Ovary (tissue), 3 donors: Measurements from ENCODE around the gene WBP1L.

Source experiments
- EP300 ChIP-seq: sonication (generic); formaldehyde crosslinking; IDR thresholded peaks from one replicate; pipeline ENCODE4 v1.6.1; 2017; ENCODE audit warnings: antibody characterized with exemption
- POLR2A ChIP-seq: fragments of 450-650 bp; IDR thresholded peaks from one replicate; pipeline ENCODE4 v1.6.1; 2017; ENCODE audit warnings: antibody characterized with exemption, mild to moderate bottlenecking, moderate library complexity
- TF ChIP-seq, protein P1 (sequence below), 3 donors: fragments of 450-650 bp in 2 of 3; fragments of 200-600 bp in 1 of 3; IDR thresholded peaks; one replicate each; pipeline versions ENCODE4 v1.5.1 to v1.8.0; 2016 to 2022; ENCODE audit warnings: antibody characterized with exemption in 3 of 3, mild to moderate bottlenecking in 1 of 3
- donor health status: DM: no; HTN: no; CAD: no.

DNA sequence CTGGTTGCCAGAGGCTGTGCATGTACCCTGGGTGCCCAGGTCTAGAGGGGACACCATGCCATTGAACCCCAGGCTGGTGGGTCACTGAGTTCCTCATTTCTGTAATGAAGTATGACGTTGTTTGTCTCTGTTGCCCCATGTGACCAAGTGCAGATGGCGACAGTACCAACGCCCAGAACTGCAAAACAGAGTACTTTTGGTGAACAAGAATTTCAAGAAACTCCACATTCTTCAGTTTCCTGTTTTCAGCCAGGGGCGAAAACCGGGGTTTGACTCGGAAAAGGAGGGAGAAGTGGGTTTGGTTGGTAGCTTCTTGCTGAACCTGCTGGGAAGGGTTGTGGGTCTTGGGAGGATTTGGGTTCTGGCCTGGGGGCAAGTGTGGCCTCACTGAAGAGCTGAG is 75.3 kb downstream of the WBP1L start:
- TF ChIP-seq, protein P1, sequence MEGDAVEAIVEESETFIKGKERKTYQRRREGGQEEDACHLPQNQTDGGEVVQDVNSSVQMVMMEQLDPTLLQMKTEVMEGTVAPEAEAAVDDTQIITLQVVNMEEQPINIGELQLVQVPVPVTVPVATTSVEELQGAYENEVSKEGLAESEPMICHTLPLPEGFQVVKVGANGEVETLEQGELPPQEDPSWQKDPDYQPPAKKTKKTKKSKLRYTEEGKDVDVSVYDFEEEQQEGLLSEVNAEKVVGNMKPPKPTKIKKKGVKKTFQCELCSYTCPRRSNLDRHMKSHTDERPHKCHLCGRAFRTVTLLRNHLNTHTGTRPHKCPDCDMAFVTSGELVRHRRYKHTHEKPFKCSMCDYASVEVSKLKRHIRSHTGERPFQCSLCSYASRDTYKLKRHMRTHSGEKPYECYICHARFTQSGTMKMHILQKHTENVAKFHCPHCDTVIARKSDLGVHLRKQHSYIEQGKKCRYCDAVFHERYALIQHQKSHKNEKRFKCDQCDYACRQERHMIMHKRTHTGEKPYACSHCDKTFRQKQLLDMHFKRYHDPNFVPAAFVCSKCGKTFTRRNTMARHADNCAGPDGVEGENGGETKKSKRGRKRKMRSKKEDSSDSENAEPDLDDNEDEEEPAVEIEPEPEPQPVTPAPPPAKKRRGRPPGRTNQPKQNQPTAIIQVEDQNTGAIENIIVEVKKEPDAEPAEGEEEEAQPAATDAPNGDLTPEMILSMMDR (IDR thresholded peaks at IDR 0.05): no peak
- TF ChIP-seq EP300: no peak
- no peak for TF ChIP-seq POLR2A
